Measurements from ENCODE around the gene INPPL1.

DNA sequence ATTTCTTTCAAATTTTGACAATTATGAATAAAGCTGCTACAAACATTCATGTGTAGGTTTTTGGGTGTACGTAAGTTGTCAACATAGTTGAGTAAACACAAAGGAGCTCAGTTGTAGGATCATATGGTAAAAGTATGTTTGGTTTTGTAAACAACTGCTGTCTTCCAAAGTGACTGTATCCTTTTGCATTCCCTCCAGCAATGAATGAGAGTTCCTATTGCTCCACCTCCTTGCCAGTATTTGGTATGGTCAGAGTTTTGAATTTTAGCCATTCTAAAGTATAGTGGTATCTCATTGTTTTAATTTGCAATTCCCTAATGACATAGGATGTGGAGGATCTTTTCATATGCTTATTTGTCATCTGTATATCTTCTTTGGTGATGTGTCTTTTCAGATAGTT lies 47.4 kb downstream of the INPPL1 start:
- TF ChIP-seq, protein P1, sequence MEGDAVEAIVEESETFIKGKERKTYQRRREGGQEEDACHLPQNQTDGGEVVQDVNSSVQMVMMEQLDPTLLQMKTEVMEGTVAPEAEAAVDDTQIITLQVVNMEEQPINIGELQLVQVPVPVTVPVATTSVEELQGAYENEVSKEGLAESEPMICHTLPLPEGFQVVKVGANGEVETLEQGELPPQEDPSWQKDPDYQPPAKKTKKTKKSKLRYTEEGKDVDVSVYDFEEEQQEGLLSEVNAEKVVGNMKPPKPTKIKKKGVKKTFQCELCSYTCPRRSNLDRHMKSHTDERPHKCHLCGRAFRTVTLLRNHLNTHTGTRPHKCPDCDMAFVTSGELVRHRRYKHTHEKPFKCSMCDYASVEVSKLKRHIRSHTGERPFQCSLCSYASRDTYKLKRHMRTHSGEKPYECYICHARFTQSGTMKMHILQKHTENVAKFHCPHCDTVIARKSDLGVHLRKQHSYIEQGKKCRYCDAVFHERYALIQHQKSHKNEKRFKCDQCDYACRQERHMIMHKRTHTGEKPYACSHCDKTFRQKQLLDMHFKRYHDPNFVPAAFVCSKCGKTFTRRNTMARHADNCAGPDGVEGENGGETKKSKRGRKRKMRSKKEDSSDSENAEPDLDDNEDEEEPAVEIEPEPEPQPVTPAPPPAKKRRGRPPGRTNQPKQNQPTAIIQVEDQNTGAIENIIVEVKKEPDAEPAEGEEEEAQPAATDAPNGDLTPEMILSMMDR (IDR thresholded peaks at IDR 0.05): no peak
- TF ChIP-seq POLR2A (IDR thresholded peaks at IDR 0.05) (no peak), EP300 (IDR thresholded peaks at IDR 0.05) (no peak)

Measured in sigmoid colon (tissue), 4 donors.